OCI-LY1 (cell line): ENCODE measurements around the gene FNDC8.

ENCODE experiments used
- H2AFZ ChIP-seq: fragments of 200-600 bp; sonication (generic), shearing (Covaris generic); 2 replicates; pipeline ENCODE4 v1.6.0; 2014; ENCODE audit warnings: antibody characterized with exemption, mild to moderate bottlenecking, low read length
- H3F3A ChIP-seq: fragments of 200-600 bp; sonication (generic), shearing (Covaris generic); 2 replicates; pipeline ENCODE4 v1.6.0; 2014; ENCODE audit warnings: mild to moderate bottlenecking, antibody characterized with exemption, low read length, moderate library complexity; ENCODE audit not compliant: insufficient read depth
- H3K27ac ChIP-seq: fragments of 200-600 bp; sonication (generic); 2 replicates; pipeline ENCODE4 v1.5.1; 2014; ENCODE audit warnings: low read length, mixed run types, mild to moderate bottlenecking, low read depth; ENCODE audit not compliant: poor library complexity, severe bottlenecking
- H3K27me3 ChIP-seq: fragments of 200-600 bp; sonication (generic); 2 replicates; pipeline ENCODE4 v1.6.0; 2014; ENCODE audit warnings: antibody characterized with exemption, mild to moderate bottlenecking, low read length, moderate library complexity; ENCODE audit not compliant: insufficient read depth
- H3K36me3 ChIP-seq: fragments of 200-600 bp; sonication (generic); 2 replicates; pipeline ENCODE4 v1.6.1; 2014; ENCODE audit warnings: mild to moderate bottlenecking, antibody characterized with exemption, low read length, moderate library complexity, mixed read lengths; ENCODE audit not compliant: insufficient read depth
- H3K4me1 ChIP-seq: fragments of 200-600 bp; sonication (generic); 2 replicates; pipeline ENCODE4 v1.5.1; 2014; ENCODE audit warnings: mild to moderate bottlenecking, low read length, moderate library complexity; ENCODE audit not compliant: insufficient read depth, severe bottlenecking
- H3K4me2 ChIP-seq: fragments of 200-600 bp; sonication (generic), shearing (Covaris generic); 2 replicates; pipeline ENCODE4 v1.6.1; 2014; ENCODE audit warnings: low read length
- H3K4me3 ChIP-seq: fragments of 200-600 bp; sonication (generic); 2 replicates; pipeline ENCODE4 v1.5.1; 2014; ENCODE audit warnings: low read length, low read depth, mild to moderate bottlenecking, mixed read lengths; ENCODE audit not compliant: poor library complexity, severe bottlenecking
- H3K79me2 ChIP-seq: fragments of 200-600 bp; shearing (Covaris generic); 2 replicates; pipeline ENCODE4 v1.6.1; 2016; ENCODE audit warnings: mixed run types, low read length, mixed read lengths; ENCODE audit not compliant: insufficient read depth
- H3K9ac ChIP-seq: fragments of 200-600 bp; sonication (generic), shearing (Covaris generic); 2 replicates; pipeline ENCODE4 v1.6.1; 2014; ENCODE audit warnings: mild to moderate bottlenecking, low read length, mixed read lengths
- H3K9me2 ChIP-seq: fragments of 200-600 bp; sonication (generic), shearing (Covaris generic); 2 replicates; pipeline ENCODE4 v1.6.1; 2014; ENCODE audit warnings: low read depth, mild to moderate bottlenecking, low read length, mixed read lengths
- H3K9me3 ChIP-seq: fragments of 200-600 bp; shearing (Covaris generic); 2 replicates; pipeline ENCODE4 v1.6.1; 2014; ENCODE audit warnings: low read length, mixed read lengths
- H4K20me1 ChIP-seq: fragments of 200-600 bp; sonication (generic), shearing (Covaris generic); 2 replicates; pipeline ENCODE4 v1.6.0; 2016; ENCODE audit warnings: mild to moderate bottlenecking, low read length; ENCODE audit not compliant: insufficient read depth
- EZH2 ChIP-seq: fragments of 200-600 bp; sonication (generic), shearing (Covaris generic); IDR thresholded peaks from 2 replicates; pipeline ENCODE4 v1.8.0; 2017; ENCODE audit warnings: borderline replicate concordance, mixed run types, mild to moderate bottlenecking, antibody characterized with exemption, low read length, moderate library complexity, mixed read lengths
- TF ChIP-seq, protein P1 (sequence below): fragments of 200-600 bp; sonication (generic), shearing (Covaris generic); IDR thresholded peaks from 2 replicates; pipeline ENCODE4 v1.5.1; 2017; ENCODE audit warnings: mild to moderate bottlenecking, antibody characterized with exemption, low read length, moderate library complexity, mixed read lengths

The FNDC8 gene

DNA sequence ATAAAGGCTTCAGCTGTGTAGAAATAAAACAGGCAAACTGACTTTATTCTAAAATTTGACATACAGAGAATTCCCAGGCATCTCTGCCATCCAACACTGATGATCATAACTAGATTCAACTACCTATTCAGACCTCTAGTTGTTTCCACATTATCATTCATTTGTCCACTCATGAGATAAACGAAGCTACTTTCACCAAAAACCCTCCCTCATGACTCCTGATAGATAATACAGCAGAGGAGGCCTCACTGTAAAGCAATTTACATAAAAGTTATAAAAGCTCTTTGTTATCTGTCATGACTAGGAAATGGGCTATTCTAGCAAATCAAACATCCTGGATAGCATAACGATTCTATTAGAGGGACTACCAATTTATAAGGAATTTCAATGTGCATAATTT, 38.3 kb upstream of the FNDC8 start:
- H3K4me1 ChIP-seq: peaks cover 9% of the 10 kb centered on the region
- no peak overlapping the region for H3K4me3 ChIP-seq
- no peaks in the 10 kb centered on the region for H3F3A ChIP-seq
- H3K4me2 ChIP-seq: no peak overlapping the region
- no peaks in the 10 kb centered on the region for H3K36me3 ChIP-seq
- H3K79me2 ChIP-seq: no peaks in the 10 kb centered on the region
- no peak overlapping the region for H3K9ac ChIP-seq
- no peak for TF ChIP-seq EZH2
- TF ChIP-seq, protein P1, sequence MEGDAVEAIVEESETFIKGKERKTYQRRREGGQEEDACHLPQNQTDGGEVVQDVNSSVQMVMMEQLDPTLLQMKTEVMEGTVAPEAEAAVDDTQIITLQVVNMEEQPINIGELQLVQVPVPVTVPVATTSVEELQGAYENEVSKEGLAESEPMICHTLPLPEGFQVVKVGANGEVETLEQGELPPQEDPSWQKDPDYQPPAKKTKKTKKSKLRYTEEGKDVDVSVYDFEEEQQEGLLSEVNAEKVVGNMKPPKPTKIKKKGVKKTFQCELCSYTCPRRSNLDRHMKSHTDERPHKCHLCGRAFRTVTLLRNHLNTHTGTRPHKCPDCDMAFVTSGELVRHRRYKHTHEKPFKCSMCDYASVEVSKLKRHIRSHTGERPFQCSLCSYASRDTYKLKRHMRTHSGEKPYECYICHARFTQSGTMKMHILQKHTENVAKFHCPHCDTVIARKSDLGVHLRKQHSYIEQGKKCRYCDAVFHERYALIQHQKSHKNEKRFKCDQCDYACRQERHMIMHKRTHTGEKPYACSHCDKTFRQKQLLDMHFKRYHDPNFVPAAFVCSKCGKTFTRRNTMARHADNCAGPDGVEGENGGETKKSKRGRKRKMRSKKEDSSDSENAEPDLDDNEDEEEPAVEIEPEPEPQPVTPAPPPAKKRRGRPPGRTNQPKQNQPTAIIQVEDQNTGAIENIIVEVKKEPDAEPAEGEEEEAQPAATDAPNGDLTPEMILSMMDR: no peak
- H3K9me2 ChIP-seq: no peaks in the 10 kb centered on the region
- H3K27me3 ChIP-seq: no peaks in the 10 kb centered on the region
- H3K9me3 ChIP-seq: no peaks in the 10 kb centered on the region
- no peak overlapping the region for H3K27ac ChIP-seq
- no peak overlapping the region for H2AFZ ChIP-seq
- H4K20me1 ChIP-seq: no peaks in the 10 kb centered on the region

DNA sequence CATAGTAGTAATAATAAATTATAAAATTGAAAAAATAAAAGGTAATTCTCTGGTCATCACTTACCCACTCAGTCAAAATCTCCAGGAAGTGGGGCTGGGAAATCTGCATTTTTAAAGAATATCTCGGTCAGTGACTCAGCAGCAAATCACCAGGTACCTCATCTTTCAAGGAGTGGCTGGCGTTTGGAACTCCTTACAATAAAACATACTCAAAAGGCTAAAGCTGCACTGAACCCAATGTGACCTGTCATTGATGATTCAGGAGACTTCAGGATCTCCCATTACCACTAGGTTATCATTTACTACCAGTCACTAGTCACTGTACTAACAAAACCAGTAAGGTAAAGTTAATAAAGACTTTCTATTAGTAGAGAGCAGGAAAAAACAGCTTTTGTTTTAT, 36.4 kb upstream of the FNDC8 start:
- TF ChIP-seq, protein P1: no peak
- TF ChIP-seq EZH2: no peak
- no peaks in the 10 kb centered on the region for H3K27me3 ChIP-seq
- no peaks in the 10 kb centered on the region for H4K20me1 ChIP-seq
- H3K79me2 ChIP-seq: no peaks in the 10 kb centered on the region
- H3K9me3 ChIP-seq: no peaks in the 10 kb centered on the region
- H3K27ac ChIP-seq: no peak overlapping the region
- no peak overlapping the region for H3K4me2 ChIP-seq
- H3K4me3 ChIP-seq: no peak overlapping the region
- no peak overlapping the region for H3K9ac ChIP-seq
- no peaks in the 10 kb centered on the region for H3K9me2 ChIP-seq
- H3K36me3 ChIP-seq: no peaks in the 10 kb centered on the region
- no peaks in the 10 kb centered on the region for H3F3A ChIP-seq
- H3K4me1 ChIP-seq: peaks cover 23% of the 10 kb centered on the region
- no peak overlapping the region for H2AFZ ChIP-seq

DNA sequence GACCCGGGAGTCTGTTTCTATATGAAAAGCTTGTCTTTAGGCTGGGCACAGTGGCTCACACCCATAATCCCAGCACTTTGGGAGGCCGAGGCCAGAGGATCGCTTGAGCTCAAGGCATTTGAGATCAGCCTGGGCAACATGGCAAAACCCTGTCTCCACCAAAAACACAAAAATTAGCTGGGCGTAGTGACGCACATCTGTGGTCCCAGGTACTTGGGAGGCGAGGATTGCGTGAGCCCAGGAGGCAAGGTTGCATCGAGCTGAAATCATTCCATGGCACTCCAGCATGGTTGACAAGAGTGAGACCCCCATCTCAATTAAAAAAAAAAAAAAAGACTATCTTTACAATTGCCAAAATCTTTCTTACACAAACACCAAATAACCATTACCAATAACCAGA, 35.3 kb upstream of the FNDC8 start:
- Histone ChIP-seq H3F3A (no peaks in the 10 kb centered on the region), H3K79me2 (no peaks in the 10 kb centered on the region), H3K9ac (no peak overlapping the region), H4K20me1 (no peaks in the 10 kb centered on the region), H2AFZ (no peak overlapping the region), H3K36me3 (no peaks in the 10 kb centered on the region), H3K4me1 (peaks cover 25% of the 10 kb centered on the region), H3K4me2 (no peak overlapping the region), H3K27ac (no peak overlapping the region), H3K4me3 (no peak overlapping the region), H3K9me3 (no peaks in the 10 kb centered on the region), H3K27me3 (no peaks in the 10 kb centered on the region), H3K9me2 (no peaks in the 10 kb centered on the region)
- TF ChIP-seq EZH2: no peak
- TF ChIP-seq, protein P1: no peak
